ENCODE results near the gene TFAP2A.

Gene TFAP2A

DNA sequence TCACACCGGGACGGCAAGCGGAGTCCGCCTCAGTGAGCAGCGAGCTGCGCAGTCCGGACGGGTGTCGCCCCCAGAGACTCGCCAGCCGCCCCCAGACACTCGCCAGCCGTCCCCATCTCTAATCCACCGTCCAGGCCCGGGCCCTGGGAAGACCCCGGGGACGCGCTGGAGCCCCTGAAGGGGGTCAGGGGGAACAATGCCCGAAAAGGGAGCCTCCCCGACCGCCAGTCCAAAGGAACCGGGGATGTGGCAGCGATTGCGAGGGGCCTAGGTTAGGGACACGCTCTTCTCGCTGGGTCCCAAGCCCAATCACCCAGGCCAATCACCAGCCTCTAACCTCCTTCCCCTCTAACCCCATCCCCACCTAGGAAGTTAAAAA, 33.1 kb downstream of the TFAP2A start:
- no peak for DNase-seq (ENCODE audit: low read depth)
- no peak overlapping the region for H3K4me3 ChIP-seq (ENCODE audit: low read length)
- TF ChIP-seq, protein P1, sequence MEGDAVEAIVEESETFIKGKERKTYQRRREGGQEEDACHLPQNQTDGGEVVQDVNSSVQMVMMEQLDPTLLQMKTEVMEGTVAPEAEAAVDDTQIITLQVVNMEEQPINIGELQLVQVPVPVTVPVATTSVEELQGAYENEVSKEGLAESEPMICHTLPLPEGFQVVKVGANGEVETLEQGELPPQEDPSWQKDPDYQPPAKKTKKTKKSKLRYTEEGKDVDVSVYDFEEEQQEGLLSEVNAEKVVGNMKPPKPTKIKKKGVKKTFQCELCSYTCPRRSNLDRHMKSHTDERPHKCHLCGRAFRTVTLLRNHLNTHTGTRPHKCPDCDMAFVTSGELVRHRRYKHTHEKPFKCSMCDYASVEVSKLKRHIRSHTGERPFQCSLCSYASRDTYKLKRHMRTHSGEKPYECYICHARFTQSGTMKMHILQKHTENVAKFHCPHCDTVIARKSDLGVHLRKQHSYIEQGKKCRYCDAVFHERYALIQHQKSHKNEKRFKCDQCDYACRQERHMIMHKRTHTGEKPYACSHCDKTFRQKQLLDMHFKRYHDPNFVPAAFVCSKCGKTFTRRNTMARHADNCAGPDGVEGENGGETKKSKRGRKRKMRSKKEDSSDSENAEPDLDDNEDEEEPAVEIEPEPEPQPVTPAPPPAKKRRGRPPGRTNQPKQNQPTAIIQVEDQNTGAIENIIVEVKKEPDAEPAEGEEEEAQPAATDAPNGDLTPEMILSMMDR (conservative IDR thresholded peaks at IDR 0.05; ENCODE audit: low read depth, low read length), result no peak

DNA sequence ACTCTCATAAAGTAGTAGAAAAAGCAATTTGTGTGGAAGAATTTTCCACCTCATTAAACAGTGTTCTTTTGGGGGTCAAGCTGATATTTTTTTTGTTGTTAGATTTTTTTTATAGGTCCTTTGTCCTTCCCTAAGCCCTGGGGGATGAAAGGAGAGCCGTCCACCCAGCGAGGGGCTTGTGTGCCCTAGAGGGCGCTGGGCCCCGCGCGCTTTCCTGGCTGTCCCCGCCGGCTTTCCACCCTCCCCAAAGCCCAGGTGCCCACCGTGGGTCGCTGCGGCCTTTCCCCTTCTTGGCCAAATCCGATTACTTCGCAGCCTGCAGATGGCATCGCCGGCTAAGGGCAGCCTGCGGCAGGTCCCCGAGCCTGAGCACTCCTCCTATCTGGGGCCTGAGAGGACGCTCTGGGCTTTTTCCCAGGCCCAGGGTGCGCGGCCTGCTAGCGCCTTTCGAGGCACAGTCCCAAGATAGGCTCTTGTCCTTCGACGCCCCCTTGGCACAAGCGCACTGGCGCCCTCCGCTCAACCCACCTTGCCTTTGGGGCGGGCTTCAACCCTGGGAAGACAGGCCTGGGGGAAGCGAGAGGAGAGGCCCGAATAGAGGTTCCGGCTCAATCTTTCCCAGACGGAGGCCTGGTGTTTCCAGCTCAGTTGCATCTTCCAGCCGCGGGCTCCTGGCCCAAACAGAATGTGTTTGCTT, 33.6 kb downstream of the TFAP2A start:
- H3K4me3 ChIP-seq (ENCODE audit: low read length), result no peak overlapping the region
- TF ChIP-seq, protein P1 (conservative IDR thresholded peaks at IDR 0.05; ENCODE audit: low read depth, low read length), result peak; percentile 27
- no peak for DNase-seq (ENCODE audit: low read depth)

DNA sequence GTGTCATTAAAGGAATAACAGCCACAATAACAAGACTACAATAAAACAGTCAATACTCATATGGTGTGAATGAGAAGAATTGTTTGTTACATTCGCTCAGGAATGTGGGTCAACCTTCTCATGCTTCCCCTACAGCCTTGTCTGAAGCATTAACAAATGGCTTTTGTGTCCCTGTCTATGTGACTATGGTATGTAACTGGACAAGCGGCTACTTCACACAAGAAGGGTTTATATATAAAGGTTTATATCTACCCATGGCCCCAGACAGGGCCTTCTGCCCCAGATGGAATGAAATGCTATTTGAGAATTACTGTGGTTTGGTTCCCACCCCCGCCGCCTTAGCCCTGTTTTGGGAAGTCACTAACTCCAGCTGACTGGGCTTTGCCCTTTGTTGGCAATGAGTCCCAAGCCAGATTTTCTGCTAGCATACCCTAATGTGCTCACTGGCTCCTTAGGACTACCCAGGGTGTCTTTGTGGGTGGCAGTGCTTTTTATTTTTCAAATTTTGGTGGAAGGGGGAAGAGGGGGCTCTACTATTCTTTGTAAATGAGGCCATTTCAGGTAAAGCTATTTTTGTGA, 39.4 kb downstream of the TFAP2A start:
- no peak overlapping the region for H3K4me3 ChIP-seq (ENCODE audit: low read length)
- DNase-seq (ENCODE audit: low read depth), result no peak
- TF ChIP-seq, protein P1 (conservative IDR thresholded peaks at IDR 0.05; ENCODE audit: low read depth, low read length), result no peak

DNA sequence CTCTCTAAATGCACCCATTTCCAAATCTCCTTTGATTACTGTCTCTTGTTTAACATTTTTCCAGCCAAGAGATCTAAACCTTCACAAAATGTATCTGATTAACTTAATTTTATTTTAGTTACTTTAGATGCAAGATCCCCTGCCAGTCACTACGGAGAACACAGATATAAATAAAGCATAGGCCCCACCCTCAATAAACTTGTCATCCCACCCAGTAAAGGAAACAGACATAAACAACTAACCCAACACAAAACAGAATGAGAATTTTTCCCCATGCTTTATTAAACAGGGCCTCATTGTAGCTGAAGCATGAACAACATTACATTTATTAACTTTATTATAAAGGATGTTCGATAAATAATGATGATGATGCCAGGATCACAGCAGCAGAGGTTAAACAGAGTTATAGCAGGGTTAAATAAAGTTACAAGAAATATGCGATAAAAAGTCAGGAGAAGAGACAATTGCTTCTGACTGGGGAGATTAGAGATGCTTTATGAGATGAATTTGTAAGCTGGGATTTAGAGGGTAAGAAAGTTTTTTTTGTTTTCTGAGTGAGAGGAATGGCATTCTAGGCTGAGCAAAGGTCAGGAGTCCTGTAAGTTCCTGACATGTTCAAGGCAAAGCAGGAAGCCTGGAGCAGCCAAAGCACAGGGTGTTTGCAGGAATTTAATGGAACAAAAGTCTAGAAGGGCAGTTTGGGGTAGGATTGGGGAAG, 41.1 kb downstream of the TFAP2A start:
- TF ChIP-seq, protein P1 (conservative IDR thresholded peaks at IDR 0.05; ENCODE audit: low read depth, low read length), result no peak
- H3K4me3 ChIP-seq (ENCODE audit: low read length), result no peak overlapping the region
- DNase-seq (ENCODE audit: low read depth), result peak; percentile 40

DNA sequence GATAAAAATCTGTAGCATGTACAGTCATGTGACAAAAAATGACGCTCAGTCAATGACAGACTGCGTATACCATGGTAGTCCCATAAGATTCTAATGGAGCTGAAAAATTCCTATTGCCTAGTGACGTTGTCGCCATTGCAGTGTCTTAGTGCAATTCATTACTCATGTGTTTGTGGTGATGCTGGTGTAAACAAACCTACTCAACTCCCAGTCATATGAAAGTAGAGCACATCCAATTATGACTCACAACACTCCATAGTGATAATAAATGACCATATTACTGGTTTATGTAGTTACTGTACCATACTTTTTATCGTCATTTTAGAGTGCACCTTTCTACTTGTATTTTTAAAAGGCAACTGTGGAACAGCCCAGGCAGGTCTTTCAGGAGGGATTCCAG, 45.0 kb downstream of the TFAP2A start:
- TF ChIP-seq, protein P1 (conservative IDR thresholded peaks at IDR 0.05; ENCODE audit: low read depth, low read length), result no peak
- no peak overlapping the region for H3K4me3 ChIP-seq (ENCODE audit: low read length)
- no peak for DNase-seq (ENCODE audit: low read depth)

DNA sequence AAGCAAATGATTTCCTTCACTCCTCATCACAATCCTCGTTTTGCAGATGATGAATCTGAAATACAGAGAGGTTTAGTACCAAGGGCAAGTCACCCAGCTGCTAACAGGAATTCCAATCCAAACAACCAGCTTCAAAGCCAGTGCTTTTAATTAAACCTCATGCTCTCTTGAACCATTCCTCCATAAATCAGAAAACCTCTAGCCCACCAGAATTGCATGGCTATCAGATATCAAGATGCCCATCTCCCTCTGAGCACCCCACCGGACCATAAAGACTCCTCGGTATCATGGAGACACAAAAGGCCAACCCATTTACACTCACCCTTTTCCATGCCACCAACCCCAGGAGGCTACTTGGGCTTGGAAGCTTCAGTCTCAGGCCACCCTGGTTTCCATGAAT, 46.0 kb downstream of the TFAP2A start:
- TF ChIP-seq, protein P1 (conservative IDR thresholded peaks at IDR 0.05; ENCODE audit: low read depth, low read length), result no peak
- H3K4me3 ChIP-seq (ENCODE audit: low read length), result no peak overlapping the region
- DNase-seq (ENCODE audit: low read depth), result no peak
